NOMO-1 treated with DMSO at 0.1 percent for 48 hours (cell line): Measurements from ENCODE around the gene OR10H4.
"Not testable (repeated sequence)": the region's sequence is repeated elsewhere in the genome, so short reads cannot be mapped to it uniquely, and the experiment has no call there.

ENCODE experiments used
- DNase-seq: peaks from one replicate; lab custom pipeline; 2025; ENCODE audit not compliant: unreplicated experiment; lab: John Stamatoyannopoulos, UW

The OR10H4 gene

DNA sequence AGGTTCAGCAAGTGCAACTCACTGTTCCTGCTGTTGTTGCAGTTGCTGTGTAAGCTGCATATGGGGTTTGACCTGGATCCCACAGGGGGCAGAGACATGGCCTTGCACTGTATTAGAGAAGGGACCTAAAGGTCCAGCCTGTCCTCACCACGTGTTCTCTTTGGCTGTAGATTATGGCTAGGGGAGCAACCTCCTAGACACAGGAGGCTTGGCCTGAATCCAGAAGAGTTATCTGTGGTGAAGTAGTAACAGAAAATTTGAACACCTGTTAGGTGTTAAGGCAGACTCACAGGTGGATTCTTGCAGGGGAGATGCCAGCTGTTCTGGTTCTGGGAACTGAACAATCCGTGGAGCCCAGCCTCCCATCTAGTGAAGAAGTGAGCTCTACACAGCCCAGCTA, 11.0 kb upstream of the OR10H4 start:
- DNase-seq, result no peak

DNA sequence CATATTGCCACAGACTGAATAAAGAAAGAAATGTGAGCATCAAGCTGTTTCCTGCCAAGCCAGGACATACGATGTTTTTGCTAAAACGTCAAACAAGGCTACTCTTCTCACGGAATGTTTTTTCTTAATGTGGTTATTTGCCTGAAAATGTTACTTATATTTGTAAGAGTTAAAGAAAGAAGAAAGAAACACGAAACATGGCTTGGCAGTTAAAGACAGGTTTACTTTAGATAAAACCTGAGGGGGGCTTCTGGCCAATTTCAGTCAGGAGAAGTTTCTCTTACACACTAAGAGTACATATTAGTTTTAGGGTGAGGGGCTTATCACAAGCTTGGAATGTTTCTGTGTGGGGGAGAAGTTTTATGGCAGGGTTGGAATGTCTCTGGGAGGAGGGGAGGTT, 4.4 kb upstream of the OR10H4 start:
- DNase-seq, result no peak

DNA sequence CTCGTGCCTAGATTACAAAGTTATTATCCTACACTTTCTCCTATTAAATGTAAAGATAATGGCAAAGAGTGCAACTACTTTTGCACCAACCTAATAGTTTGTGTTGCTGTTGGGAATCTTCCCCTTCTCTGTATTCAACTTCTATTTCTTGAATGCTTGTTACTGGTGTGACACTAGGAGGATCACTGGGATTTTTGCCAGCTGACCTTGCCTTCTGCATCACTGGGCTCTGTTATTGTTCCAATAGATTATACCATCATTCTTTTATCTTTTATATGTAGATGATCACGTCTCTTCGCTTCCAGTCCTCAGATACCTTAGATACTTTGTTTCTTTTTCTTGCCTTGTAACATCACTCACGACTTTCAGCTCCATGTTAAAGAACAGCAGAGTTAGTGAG, 3.5 kb upstream of the OR10H4 start:
- no peak for DNase-seq

DNA sequence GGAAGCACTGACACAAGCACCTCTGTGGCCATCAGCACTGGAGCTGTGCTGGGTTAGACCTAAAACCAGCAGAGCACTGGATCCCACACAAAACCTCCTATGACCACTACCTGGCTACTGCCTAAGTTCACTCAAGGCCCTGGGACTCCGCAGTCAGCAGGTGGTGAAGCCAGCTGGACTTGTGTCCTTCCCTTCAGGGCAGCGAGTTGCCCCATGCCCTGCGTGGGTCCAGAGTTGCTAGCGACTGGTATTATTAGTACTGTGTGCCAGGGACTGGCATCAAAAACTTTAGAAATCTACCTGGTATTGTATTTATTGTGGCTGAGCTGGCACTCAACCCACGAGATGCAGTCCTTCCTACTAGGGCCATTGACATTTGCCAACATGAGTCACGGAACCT, 6.0 kb downstream of the OR10H4 start:
- no peak for DNase-seq

DNA sequence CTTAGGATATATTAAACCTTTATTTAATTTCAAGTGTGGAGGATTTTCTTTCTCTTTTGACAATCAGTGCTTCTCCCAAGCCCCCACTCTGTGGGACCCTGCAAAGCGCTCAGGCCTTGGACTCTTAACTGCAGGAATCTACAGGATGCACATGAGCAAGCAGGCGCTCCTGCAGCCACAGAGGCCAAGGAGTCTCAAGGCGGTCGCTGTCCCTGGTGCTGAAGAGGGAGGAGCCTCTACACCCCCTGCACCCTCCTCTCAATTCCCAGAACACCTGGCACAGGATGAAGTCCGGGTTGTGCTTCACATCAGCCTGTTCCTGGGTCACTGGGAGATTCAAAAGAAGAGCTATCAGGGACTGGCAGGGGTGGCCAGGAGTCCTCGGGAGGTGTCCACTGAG, 13.5 kb downstream of the OR10H4 start:
- DNase-seq, result no peak

DNA sequence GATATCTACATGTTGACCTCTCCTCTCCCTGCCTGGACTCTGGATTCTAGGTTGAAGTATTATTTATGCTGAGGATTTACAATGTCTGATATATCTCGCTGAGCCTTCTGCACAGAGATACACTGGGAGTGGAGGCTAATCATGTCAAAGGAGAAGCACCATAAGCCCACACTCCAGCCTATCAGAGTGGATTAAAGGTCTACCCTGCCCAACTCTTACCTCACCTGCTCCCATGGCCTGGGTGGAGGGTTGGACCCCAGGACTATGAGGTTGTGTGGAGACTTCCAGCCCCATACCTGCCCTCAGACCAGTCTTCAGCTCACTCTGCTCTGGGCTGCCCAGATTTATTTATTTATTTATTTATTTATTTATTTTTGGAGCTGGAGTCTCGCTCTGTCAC, 15.4 kb downstream of the OR10H4 start:
- DNase-seq, result no peak

- DNase-seq, result peak; percentile 69
Measured at GRCh38 chr19:15971224-15971780, 22.5 kb downstream of the OR10H4 start.

DNA sequence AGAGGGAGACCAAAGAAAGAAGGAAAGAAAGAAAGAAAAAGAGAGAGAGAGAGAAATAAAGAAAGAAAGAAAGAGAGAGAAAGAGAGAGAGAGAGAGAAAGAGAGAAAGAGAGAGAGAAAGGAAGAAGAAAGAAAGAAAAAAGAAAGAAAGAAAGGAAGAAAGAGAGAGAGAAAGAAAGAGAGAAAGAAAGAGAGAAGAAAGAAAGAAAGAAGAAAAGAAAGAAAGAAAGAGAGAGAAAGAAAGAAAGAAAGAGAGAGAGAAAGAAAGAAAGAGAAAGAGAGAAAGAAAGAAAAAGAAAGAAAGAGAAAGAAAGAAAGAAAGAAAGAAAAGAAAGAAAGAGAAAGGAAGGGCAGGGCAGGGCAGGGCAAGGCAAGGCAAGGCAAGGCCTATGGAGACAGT, 23.2 kb downstream of the OR10H4 start:
- DNase-seq, result not testable (repeated sequence)

- DNase-seq, result no peak
Measured at GRCh38 chr19:15974856-15975255, 26.0 kb downstream of the OR10H4 start.

DNA sequence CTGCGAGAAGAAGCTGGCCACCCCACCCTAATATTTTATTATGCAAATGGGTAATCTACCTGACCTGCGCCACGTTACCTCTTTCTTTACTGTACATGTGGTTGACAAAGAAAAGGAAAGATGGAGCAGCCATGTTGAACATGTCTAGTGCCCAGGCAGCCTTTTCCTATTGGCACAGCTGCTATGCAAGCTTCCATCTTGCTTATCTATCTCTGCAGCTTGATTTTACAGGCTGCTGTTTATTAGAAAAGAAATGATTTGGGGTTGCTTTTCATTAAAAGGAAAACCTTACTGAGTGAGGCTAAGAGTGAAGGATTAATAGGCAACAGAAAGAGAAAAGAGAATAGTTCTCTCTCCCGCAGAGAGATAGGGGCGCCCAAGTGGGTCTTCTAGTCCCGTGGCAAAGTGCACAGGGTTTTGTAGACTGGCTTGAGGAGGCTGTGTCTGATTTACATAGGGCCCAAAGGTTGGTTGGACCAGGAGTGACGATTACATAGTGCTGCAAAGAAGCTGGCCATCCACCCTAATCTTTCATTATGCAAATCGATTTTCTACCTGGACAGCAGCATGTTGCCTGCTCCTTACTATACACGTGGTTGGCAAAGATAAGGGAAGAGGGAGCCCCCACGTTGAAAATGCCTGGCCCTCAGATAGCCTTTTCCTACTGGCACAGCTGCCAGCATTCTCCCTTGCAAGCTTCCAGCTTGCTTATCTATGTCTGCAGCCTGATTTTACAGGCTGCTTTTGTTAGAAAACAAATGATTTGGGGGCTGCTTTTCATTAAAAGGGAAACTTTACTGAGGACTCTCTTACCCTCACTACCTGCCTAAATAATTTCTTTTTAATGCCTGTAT, 28.3 kb downstream of the OR10H4 start:
- DNase-seq, result no peak

- no peak for DNase-seq
Measured at GRCh38 chr19:15977690-15978089, 28.9 kb downstream of the OR10H4 start.

GRCh38 chr19:15979293-15979692, 30.5 kb downstream of the OR10H4 start:
- no peak for DNase-seq

DNA sequence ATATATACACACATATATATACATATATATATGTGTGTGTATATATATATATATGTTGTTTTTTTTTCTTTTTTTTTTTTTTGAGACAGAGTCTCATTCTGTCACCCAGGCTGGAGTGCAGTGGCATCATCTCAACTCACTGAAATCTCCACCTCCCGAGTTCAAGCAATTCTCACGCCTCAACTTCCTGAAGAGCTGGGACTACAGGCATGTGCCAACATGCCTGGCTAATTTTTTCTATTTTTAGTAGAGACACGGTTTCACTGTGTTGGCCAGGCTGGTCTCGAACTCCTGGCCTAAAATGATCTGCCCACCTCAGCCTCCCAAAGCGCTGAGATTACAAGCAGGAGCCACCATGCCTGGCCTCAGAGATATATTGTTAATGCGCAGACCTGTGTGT, 37.0 kb downstream of the OR10H4 start:
- DNase-seq, result peak; percentile 11

DNA sequence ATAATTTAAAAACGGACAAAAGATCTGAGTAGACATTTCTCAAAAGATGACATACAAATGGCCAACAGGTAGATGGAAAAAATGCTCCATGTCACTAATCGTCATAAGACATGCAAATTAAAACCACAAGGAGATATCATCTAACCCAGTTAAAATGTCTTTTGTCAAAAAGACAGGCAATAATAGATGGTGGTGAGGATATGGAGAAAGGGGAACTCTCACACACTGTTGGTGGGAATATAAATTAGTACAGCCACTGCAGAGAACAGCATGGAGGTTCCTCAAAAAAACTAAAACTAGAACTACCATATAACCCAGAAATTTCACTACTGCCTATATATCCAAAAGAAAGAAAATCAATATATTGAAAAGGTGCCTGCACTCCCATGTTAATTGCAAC, 37.9 kb downstream of the OR10H4 start:
- peak; percentile 80 for DNase-seq

DNA sequence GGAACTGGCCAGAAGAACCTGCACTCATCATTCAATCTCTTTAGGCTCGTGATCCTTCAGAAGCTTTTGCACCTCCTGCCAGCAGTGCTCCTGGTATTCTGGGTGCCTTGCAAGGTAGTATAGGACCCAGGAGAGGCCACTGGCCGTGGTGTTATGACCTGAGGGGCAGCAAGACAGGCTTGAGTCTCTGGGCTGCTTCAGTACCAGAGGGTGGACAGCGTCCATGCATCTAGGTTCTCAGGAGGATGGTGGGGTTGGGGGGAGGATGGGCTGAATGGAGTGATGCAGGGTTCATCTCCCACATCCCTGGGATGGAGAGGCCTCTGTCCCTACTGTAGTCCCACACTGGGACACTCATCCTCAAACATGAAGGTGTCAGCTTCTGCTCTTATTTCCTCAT, 41.1 kb downstream of the OR10H4 start:
- DNase-seq, result no peak

DNA sequence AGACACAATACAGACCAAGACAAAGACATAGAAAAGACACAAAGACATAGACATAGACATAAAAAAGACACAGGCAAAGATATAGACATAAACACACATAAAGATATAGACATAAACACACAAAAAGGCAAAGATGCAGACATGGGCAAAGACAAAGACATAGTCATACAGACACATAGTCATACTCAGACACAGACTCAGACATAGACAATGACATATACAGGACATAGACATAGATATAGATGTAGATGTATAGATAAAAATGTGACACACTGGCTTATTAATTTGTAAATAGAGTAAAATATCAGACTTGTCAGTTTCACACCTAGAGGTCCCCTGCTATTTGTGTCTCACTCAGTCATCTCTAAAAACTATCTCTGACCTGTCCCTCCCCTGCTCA, 42.8 kb downstream of the OR10H4 start:
- no peak for DNase-seq

- no peak for DNase-seq
Measured at GRCh38 chr19:15992014-15992413, 43.2 kb downstream of the OR10H4 start.

DNA sequence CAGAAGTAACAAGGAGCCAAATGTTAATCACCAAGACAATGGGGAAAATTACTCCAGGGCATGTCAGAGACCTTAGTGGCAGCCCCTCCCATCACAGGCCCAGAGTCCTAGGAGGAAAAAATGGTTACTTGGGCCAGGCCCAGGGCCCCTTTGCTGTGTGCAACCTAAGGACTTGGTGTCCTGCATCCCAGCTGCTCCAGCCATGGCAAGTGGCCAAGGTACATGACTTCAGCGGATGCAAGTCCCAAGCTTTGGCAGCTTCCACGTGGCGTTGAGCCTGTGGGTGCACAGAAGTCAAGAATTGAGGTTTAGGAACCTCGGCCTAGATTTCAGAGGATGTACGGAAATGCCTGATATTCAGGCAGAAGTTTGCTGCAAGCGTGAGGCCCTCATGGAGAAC, 46.7 kb downstream of the OR10H4 start:
- DNase-seq, result no peak

DNA sequence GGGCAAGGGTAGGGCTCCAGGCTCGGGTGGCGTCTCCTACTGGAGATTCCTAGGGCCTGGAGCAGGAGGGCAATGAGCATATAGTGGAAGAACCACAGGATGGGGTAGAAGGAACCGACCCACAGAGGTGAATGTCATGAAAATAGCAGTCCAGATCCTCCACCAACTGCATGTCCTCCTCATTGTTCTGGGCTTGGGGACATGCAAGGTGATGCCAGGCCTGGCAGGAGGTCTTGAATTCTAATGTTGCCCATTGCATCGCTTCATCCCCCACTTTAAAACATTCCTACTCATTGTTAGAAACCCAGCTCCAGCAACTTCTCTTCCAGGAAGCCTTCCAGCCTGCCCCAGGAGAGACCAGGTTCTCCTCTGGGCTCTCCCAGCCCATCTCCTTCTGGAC, 49.4 kb downstream of the OR10H4 start:
- no peak for DNase-seq
